Dermis microvascular lymphatic vessel endothelial cell (primary cell): Measurements from ENCODE around the gene EEFSEC. TPM values are rescaled to one million over a fixed set of nuclear protein-coding genes. Genes with fewer than 3 reads are reported as not detected.

ENCODE experiments used
- DNase-seq, 2 donors: peaks; one replicate each; pipeline versions ENCODE4 v3.0.0 to v3.0.0-alpha.2; 2010; ENCODE audit warnings: low read depth in 2 of 2
- total RNA-seq: library from RNA; depleted of rRNA; stranded (reverse); fragments of >200 nt; gene quantifications from 2 replicates; pipeline ENCODE4 v1.2.1, GENCODE V29; 2014

EEFSEC gene
- total RNA-seq, 1 donor from 2014 or later: 1.8 TPM

DNA sequence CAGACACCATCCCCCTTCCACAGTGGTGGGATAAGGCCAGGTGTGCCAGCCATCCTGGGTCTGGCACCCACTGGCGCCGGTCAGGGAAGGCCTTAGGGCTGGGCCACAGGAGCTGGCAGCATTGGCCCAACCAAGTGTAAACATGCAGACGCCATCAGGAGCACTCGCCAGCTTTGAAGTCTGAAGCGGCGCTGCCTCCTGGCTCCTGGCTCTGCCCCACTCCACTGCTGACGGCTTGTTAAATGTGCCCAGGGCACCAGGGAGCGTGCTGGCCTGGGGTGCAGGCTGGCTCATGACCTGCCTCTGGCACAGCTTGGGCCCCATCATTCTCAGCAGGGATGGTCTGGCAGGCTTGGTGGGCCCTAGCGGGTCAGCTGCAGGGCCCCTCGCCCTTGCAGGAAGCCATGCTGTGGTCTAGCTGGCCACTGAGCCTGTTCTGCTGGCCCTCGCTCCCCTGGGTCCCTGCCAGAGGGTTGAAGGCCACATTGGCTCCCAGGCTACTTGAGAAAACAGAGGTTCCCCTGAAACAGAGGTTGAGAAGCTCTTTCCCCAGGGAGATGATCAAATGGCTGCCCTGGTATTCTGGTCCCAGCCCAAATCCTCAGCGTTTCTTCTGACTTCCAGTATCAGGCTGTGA is 196.8 kb downstream of the EEFSEC start:
- no peak for DNase-seq

DNA sequence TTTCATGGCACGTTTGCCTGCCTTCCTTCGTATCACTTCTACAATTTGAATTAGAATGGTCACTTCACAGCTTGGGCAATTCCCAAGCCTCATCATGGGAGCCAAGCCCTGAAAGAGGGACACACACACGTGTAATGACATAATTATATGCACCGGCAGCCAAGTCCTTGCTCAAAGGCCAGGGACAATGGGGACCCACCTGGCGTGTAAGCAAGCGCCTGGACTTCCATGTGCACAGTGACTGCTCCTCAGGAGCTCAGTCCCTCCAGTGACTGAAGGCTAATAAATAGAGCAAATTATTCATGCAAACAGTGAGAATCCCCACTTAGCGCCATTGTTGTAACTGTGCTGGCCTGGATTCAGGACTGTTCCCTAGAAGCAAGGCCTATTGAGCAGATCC is 198.3 kb downstream of the EEFSEC start:
- DNase-seq: no peak

DNA sequence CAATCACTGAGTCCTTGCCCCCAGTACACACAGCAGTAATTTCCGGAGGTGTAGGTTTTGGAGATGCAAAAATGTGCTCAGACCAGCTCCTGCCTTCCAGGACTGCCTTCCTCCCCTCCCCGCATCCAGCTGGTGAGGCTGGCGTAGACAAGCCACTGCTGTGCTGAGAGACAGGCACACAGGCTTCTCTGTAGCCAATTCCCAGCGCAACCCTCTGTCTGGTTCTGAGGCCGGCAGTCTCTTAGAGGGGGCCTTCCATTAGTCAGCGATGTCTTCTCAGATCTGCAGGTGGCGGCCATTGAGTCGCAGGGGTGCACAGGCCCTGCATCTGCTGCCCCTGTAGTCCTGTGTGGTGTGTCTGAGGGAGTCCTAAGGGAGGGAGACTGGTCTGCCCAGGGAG is 199.0 kb downstream of the EEFSEC start:
- no peak for DNase-seq

DNA sequence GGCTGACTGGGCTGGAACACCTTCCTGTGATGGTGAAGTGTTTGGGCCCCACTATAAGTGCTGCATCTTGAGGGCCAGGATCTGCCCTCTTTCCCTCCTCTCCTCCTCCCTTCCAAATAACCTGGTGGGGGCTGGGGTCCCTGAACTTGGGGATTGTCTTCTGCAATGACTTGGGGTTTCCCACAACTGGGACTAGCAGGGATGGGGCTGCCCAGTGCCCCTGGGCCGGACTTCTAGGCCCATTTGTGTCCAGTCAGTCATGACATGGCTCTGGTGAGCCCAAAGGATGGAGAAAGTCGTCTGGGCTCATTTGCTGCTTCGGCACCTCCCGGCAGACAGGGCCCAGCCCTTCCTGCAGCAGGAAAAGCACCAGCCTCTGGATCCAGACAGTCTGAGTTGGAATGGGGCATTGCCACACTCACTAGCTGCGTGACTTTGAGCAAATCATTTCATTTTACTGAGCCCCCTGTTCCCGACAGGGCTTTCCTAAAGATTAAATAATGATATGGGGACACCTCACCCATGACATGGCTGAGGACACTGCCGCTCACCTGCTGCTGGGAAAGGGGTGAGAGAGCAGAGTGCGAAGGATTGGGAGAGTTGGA is 200.2 kb downstream of the EEFSEC start:
- DNase-seq: peak in 1 of 2 donors; percentile 39

DNA sequence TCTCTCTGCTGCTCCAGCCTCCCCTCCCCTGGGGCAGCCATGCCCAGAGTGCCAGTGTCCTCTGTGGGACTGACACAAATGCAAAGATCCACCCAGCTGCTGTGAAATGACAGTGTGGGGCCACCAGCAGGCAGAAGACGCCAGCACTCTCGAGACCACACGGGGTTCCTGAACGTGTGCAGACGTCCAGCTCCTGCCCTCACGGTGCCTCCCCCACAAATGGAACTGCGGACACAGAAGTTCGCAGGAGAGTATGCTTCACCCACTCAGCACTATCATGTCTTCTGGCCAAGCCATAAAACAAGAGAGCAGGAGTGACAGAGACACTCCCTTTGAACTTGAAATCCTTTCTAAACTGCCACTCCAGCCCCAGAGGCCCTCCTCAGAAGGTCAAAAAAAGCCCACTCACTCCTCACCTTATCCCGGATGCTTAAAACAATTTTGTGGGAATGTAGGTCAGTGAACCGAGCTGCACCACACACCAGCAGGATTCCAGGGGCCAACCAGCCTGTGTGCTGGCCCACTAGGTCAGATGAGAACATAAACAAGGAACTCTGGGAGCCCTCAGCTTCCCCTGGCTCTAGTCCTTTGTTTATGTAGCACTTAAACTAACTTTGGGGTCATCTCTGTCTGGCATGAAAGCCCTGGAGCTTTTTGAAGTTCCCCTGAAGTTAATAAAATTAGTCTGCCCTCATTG is 200.9 kb downstream of the EEFSEC start:
- peak in 1 of 2 donors; percentile 63 for DNase-seq

DNA sequence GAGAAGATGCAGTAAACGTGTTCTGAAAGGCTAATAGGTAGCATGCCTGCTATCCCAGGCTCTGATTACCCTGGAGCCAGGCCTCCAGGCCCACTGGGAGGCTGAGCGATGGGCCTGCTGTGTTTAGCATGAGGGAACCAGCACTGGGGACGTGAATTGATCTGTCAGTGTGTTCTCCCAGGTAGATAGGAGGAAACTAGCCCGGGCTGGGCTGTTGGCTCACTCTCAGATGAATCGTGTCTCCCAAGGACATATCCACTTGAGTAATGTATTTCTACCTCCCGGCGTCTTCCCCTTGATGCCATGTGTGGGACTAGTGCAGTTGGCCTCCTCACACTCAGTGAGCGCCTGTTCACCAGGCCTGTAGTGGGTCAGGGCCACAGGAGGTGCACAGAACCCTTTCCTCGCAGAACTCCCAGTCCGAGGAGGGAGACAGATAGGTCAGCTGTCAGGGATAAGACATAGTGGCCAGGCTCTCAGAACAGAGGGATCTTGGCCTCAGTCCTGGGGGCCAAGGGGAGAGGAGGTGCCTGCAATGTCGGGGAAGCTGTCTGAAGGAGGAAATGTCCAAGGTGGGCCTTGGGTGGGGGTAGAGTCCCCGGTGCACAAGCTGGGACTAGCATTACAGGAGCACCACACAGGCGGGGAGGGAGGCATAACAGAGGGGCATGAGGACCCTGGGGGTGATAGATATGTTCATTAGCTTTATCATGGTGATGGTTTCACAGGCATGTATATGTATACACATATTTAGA is 201.7 kb downstream of the EEFSEC start:
- no peak for DNase-seq

DNA sequence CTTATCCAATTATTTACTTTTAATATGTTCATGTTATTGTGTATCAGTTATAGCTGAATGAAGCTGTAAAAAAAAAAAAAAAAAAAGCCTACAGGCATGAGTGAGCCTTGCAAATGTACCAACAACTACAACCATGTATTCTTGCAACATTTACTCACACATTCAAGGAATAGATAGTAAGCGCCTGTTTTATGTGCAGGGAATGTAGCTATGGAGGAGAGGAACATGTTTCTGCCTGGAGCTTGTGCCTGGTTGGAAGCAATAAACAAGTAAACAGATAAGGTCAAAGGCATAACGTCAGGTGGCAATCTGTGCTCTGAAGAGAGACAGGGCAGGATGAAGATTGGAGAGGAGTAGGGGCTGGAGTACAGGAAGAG is 202.2 kb downstream of the EEFSEC start:
- DNase-seq: no peak

DNA sequence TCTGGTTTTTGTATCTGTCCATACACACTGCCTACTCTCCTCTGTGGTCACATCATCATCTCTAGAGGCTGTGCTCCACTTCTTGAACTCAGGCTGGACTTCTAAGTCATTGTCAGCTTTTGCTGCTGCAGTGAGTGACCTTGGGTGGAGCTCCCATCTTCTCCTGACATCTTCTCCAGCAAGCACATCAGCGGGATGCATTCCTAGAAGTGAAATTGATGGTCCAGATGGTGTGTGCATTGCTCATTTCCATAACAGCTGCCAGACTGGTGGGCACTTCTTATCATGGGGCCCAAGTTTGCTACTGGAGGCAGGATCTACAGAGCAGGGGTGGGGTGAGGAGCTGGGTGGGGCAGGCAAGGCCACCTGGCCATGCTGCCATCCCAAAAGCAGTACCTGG is 203.5 kb downstream of the EEFSEC start:
- no peak for DNase-seq

DNA sequence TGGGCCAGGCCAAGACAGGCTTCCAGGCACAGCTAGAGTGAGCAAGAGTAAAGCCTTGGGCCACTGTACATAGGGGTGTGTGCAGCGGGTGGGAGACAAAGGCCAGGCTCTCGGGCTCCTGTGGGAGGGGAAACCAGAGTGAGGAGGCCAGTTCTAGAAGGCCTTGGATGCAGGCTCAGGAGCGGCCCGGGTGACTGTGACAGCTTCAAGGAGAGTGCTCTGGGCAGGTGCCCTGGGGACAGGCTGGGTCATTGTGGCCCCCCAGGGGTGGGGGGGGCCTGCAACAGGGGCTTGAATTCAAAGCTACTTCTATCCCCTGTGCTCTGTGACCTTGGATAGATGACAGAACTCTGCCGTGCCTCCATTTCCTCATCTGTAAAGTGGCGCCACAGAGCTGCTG is 204.3 kb downstream of the EEFSEC start:
- no peak for DNase-seq

DNA sequence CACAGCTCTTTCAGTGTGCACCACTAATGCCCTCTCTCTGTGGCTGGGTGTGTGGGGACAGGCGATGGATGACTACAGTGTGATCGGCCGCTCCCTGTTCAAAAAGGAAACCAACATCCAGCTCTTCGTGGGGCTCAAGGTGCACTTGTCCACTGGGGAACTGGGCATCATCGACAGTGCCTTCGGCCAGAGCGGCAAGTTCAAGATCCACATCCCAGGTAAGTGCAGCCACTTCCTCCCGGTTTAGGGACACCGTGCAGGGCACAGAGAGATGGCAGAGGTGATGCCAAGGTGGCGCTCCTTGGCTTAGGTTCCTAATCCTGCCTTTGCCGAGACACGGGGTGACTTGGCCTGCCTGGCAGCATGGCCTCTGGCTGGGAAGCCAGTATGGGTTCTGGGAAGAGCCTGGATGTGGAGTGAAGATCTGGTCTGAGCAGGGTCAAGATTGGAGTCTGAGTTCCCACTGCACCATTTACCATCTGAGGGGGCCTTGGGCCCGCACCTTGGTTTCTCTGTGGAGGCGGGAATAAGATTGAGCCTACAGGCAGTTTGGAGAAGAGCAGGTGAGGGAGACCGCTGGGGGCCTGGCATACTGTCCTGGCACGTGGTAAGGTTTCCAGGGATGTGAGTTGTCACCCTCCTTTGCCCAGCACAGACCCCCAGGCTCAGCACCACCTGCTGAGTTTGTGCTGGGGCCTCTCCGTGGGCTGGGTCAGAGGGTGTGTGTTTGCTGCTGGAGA is 205.0 kb downstream of the EEFSEC start:
- no peak for DNase-seq

DNA sequence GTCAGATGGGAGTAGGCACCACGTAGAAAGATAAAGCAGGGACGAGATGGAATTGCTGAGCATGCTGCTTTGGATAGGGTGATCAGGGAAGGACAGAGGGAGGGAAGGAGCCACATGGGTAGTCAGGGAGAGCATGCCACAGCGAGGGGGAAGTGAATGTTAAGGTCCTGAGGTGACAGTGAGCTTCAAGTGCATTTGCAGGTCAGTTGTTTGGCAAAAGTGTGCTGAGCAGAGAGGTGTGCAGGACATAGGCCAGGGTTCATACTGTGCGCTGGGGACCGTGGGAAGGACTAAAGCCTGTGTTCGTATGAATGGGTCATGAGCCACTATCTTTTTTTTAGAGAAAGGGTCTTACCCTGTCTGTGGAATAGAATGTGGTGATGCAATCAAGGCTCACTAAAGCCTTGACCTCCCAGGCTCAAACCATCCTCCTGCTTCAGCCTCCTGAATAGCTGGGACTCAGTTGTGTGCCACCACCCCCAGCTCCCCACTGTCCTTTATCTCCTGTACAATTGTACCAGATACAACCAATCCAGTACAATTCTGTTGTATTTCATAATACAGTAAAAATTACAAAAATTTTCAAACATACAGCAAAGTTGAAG is 205.9 kb downstream of the EEFSEC start:
- no peak for DNase-seq

DNA sequence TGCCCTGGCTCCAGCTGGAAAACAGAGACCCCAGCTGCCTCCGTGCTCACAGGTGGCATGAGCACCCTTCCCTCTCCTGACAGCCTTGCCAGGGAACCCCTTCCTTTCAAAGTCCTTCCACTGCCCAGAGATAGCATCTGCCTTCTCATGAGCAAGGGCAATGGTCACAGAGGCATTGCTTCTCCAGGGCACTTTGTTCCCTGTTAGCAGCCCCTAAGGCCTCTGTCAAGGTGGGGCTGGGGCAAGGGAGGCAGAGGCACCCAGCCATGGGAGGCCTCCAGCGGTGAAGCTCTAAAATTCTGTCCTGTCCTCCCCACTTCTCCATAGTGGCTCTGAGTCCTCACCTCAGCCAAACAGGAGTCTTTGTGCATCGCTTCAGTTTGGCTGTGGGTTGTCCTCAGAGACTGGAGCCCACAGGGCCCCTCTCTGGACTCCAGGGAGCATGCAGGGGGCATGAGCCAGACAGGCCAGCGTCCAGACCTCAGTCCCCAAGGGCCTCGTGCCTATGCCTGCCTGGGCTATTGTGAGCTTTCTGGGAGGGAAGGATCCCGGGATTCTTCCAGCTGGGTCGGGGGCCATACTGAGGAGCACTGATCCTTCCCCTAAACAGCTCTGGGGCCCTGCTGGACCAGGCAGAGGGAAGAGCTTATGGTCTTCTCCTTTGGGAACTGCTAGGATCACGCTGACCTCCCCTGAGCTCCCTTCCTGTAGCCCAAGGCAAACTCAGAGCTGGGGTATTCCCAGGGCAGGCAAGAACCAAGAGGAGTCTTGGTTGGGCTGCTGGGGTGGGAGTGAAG is 206.8 kb downstream of the EEFSEC start:
- DNase-seq: no peak

DNA sequence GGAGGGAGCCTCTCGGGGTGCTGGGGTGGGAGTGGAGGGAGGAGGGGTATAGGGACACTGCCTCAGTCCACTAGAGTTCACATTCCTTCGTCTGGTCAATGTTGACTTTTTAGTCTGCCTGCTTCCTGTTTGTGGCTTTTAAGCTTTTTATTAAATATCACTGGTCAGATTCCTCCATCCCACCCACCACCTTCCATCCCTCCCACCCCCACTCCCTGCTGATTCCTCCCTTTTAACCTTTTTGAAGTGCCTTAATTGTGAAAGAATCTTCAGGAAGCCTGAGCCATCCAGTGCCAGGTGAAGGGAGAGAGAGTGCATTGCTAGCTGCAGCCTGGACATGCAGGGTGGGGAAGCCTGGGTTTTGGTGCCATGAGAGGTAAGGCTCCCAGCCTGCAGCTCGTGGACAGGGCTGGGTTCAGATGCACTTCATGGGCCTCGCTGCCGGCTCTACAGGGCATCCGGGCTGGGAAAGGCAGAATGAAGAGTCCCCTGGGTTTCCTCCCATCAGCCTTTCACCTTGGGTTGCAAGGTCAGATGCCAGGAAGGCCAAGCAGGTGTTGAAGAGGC is 207.5 kb downstream of the EEFSEC start:
- peak in 1 of 2 donors; percentile 34 for DNase-seq

DNA sequence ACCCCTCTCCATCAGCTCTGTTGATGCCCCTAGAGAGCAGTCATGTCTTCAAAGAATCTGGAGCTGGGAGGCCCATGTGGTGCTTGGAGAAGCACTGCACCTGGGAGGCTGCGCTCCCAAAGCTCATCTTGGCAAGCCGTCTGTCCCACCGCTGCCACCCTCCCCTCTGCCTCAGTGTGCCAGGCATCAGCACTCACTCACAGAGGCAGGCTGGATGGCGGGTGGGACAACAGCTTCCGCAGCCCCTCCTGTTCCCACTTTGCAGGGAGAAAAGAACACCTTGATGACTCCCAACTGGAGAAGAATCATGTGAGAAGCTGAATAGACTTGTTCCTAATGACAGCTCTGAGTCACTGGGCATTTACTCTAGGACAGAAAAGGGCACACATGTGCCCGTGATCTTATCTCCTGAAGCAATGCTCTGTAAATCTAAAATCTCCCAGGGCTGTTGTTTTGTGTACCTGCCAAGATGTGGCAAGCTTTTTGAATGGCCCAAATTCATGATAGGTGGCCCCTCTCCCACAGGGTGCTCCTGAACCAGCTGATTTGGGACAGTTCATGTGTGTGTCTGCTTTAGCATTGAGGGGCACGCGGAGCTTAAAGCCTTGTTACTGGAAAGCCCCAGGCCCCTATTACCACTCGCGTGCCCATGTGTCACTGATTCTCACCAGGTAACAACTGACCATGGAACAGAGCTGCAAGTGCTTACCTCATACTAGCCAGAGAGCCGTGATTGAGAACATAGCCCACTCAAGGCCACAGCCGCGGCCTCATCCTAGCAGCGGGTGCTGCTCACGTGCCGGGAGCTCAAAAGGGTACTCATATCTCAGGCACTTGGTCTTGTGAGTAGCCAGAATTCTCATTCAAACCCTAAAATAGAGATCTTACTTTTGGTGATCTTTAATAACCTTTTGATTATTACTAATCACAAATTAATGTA is 209.0 kb downstream of the EEFSEC start:
- DNase-seq: no peak

DNA sequence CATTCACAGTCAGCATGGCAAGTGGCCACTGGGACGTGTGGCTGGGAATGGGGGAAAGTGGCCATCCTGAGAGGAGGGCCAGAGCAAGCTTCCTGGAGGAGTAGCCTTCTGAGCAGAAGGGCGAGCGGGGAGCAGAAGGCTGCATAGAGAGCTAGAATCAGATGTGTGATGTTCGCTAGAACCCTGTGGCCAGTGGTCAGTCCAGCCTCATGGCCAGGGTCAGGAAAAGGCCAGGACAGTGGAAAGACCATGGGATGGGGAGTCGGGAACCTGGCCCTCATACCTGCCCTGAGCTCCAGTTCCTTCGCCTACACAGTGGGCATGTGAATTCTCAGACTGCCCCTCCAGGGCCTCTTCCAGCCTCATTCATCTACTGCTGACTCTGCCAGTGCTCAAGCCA is 211.0 kb downstream of the EEFSEC start:
- DNase-seq: no peak

DNA sequence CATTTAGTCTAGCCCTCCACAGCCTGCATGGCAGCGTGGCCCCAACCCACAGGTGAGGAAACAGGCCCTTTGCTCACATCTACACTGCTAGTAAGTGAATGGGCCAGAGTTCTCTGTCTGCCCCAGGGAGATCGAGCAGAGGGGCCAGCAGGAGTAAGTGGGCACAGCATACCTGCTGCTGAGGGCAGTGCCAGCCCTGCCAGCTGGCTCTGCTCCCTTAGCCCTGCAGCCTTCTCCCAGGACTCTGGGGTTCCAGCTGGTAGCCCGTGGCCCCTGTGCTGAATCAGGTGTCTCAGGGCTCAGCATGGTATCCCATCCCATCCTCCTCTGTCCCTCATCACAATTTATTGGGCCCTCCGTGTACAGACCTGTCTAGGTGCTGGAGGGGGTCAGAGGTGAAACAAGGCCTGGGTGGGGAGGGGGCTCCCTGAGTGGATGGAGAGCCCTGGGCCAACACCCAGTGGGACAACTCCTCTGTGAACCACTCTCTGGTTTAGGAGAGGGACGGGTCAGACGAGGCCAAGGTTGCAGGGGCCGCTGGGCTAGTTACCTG is 211.6 kb downstream of the EEFSEC start:
- no peak for DNase-seq

DNA sequence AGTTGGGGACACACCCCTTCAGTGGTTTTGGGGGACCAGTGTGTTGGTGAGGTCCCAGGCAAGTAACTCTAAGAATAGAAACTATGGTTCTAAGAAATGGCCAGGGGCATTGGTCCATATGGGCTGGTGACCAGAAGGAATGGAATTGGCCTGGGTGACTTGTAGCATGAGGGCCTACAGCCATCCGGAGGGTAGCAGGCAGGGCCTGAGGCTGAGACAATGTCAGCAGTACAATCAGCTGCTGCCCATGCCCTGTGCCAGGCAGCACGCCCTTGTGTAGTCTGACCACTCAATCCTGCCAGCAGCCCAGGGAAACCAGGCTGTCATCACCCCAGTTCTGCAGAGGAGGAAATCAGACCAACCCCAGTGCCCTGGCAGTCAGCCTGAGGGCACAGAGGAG is 212.9 kb downstream of the EEFSEC start:
- DNase-seq: no peak

DNA sequence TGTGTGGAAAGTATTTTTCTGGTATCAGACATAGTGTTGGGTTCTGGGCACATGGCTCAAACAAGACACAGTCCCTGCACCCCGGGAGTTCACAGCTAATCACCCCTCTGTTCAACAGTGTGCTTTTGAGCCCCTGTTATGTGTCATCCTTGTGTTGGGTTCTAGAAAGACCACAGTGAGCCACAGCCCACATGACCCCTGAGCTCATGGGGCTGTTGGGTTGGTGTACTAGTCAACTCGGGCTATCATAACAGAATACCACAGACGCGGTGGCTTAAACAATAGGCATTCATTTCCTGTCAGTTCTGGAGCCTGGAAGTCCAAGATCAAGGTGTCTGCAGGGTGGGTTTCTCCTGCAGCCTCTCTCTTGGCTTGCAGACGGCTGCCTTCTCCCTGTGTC is 213.4 kb downstream of the EEFSEC start:
- DNase-seq: peak in 1 of 2 donors; percentile 14

DNA sequence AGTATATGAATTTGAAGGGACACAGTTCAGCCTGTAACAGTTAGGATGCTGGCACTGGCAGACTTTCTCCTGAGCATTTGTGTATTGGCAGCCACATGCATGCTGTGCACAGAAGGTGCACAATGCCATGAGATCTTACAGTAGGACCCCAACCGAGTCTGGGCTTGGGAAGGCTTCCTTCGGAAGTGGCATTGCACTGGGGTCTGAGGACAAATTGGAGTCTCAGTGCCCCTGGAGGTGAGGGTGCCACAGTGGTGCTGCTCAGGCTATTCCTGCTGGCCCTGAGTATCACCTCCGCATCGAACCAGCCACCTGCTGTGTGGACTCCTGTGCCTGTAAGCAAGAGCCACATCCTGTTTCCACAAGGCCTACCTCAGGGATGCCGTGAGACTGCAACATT is 213.9 kb downstream of the EEFSEC start:
- no peak for DNase-seq
